GM19463 (cell line): ENCODE results near the gene DDI2.

Source experiments
- ATAC-seq: cut with Tn5 transposase; IDR thresholded peaks from one replicate; pipeline ENCODE4 v1.9.1; 2021; ENCODE audit warnings: mild to moderate bottlenecking, moderate library complexity; ENCODE audit not compliant: unreplicated experiment

DDI2 gene

DNA sequence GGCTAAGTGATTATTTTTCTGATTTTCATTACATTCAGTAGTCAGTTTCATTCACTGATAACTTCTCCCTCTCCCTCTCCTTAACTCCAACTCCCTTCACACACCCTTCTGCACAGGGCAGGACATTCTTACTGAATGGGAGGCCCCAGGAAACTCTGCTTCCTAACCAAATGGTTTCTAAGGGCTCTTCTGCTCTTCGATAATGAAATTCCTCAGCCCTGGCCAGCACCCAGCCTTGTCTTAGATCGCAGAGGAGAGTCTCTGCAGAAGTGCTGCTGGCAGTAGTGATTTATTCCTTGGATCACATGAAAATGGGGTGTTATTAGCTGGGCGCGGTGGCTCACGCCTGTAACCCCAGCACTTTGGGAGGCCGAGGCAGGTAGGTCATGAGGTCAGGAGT, 83.2 kb downstream of the DDI2 start:
- ATAC-seq: no peak

DNA sequence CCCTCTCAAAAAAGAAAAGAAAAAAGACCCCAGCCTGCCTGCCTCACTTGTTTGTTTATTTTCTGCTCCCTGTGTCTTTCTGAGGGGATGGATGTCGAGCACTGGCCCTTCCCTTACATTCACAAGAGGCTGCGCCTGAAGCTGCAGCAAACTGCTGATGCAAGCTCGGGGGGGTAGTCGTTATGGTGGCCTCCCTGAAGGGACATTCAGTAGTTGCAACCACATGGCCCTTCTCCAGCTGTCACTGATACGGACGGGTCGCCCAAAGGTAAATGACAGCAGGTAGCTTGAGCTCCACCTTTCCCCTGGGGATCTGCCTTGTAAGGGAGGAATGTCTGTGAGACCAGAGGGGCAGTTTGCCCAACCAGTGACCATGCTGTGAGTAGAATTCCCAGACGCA, 84.5 kb downstream of the DDI2 start:
- ATAC-seq: no peak

DNA sequence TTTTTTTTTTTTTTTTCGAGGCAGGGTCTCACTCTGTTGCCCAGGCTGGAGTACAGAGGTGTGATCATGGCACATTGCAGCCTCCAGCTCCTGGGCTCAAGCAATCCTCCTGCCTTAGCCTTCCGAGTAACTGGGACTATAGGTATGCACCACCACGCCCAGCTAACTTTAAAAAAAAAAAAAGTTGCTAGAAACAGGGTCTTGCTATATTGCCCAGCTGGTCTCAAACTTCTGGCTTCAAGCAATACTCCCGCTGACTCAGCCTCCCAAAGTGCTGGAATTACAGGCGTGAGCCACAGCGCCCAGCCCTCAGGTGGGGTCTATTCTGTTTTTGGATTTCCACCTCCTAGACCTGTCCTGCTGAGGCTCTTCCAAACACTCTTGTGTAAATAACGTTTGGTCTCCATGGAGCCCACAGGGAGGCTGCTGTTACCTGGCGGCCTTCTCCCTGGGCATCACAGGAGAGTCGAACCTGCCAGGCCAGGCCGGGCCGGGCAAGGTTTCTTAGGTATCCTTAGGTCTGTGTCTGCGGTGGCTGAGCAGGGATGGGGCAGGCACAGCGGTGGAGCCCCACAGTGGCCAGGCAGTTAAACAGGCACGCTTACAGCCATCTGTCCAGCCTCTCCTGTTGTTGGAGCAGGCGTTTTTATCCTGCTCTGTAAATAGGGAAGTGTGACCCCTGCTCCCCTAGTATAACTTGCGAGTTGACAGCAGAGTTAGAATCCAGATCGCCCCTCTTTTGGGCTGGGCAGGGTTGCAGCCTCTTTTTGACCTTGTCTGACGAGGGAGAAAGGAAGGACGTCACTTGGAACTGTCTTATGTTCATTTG, 85.7 kb downstream of the DDI2 start:
- ATAC-seq: no peak

DNA sequence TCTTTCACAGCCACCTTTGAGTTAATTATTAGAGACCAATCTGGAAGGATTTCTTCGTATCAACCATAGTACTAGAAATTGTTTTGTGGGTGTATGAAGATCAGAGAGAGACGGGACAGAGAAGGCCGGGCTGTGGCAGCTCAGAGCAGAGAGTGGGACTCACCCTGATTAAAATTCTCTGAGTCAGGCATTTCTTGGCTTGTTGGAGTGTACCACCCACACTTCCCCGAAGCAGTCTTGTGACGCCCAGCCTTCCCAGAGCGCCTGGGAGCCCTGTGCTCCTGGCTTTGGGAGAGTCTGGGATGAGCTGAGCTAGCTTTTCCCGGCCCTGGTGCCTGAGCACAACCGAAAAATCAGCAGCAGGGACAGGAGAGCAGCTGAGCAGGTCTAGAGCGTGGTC, 86.3 kb downstream of the DDI2 start:
- ATAC-seq: no peak

DNA sequence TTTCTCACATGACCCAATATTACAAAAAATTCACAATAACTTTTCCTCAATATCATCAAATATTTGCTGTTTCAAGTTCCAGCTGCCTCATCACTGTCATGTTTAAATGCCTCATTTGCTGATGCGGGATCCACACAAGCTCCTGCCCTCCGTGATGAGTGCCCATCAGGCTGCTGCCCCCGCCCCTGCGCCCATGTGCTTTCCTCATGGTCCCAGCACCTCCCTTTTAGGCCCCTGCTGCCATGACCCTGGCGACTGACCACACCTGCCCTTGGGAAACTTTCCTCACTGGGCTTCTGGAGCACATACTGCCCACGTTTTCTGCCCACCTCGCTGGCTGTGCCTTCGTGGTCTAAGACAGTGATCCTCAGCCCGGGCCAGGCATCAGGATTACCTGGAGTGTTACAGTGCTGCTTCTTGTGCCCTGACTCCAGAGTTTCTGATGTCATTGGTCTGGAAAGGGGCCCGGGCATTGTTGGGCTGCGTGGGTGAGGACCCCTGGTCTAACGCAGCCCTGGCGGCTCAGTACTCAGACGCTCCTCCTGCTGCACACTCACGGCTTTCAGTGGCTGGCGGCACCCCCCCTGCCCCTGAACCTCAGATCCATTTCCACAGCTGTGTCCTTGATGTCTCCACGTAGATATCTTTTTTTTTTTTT, 87.4 kb downstream of the DDI2 start:
- ATAC-seq: no peak

DNA sequence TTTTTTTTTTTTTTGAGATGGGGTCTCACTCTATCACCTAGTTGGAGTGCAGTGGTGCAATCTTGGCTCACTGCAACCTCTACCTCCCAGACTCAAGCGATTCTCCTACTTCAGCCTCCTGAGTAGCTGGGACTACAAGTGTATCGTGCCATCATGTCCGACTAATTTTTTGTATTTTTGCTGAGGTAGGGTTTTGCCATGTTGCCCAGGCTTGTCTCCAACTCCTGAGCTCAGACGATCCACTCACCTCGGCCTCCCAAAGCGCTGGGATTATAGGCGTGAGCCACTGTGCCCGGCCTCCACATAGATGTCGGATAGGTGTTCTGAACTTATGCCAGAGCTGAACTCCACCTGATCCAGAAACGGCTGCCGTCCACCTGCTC, 87.9 kb downstream of the DDI2 start:
- no peak for ATAC-seq

DNA sequence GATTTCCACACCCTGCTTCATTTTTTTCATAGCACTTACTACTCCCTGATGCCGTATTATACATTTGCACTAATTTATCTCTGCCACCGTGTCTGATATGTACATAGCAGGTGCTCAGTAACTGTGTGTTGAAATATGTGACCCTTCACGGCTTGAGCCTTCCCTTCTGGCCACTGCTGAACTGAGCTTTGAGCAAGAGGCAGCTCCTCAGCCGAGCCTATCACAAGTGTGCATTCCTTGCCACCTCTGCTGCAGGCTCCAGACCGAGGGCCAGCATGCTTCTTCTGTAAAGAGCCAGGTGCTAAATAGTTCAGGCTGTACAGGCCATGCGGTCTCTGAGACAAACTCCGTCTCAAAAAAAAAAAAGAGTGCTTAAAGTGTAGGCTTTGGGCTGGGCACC, 89.5 kb downstream of the DDI2 start:
- no peak for ATAC-seq

DNA sequence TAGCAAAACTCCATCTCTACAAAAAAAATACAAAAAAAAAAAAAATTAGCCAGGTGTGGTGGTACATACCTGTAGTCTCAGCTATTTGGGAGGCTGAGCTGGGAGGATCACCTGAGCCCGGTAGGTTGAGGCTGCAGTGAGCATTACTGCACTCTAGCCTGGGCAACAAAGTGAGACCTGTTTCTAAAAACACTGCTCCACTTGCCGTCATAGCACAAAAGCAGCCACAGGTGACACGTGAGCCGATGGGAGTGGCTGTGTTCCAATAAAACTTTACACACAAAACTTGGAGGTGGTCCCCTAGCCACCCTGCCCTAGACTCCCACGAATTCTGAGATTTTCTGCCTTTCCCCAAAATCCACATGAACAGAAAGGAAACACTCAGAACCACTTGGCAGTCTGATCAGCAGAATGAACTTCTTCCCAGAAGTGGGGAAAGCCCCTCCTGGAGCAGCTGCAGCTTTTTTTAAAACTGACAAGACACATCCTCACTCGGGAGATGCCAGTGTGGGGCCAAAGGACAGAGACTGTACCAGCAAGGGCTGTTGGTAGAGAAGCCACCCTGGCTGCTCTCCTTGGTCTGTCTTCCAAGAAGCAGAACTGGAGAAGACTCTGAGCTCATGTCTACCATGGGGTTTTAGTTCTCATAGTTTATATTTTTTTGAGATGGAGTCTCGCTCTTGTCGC, 90.1 kb downstream of the DDI2 start:
- ATAC-seq: no peak

DNA sequence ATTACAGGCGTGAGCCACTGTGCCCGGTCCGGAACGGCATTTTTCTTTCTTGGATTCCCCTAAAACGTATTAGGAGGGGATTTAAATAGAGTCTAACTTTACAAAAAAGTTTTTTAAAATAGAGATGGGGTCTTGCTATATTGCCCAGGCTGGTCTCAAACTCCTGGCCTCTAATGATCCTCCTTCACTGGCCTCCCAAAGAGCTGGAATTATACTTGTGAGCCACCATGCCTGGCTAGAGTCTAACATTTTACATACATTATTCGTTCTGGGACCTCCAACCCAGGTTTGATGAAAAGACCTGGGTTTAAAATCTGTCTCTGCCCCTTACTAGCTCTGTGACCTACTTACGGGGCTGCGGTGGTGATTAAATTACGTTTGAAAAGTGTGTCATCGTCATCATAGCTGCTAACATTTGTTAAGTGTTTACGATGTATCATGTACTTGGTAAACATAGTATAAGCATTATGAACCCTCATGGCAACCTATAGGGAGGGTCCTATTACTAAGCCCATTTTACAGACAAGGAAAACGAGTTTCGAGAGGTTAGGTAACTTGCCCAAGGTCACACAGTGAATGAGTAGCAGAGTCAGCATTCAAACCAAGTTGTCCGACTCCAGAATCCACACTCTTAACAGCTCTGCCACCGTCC, 91.4 kb downstream of the DDI2 start:
- ATAC-seq: no peak

DNA sequence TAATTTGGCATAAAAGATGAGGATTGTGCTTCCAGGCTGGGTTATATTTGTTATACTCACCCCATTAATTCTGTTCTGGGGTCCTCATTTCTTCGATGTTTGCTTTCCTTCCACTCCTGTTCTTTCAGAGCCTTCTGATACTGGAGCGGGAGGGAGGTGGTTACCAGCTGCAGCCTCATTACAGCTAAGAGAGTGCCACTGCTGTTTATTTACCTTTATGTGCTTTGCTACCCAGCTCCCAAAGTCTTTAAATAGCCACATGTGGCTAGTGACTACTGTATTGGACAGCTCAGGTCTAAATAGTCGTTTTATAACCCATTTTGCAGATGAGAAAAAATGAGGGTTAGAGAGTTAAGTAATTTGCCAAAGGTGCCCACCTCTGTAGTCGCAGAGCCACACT, 92.0 kb downstream of the DDI2 start:
- no peak for ATAC-seq

DNA sequence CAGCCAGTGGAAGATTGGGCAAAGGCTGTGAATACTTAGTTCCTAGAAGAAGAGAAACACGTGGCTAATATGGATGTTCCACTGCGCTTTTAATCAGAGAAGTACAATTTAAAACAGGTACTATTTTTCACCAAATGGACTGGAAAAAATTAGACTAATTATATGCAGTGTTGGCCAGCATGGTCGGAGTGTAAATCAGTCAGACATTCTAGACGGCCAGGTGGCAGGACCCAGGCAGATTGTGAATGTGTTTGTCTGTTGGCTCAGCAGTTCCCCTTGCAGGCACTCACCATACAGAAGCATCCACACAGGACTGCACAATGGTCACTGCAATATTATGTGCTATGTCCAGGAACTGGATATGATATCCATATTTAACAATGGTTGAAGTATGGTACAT, 94.9 kb downstream of the DDI2 start:
- no peak for ATAC-seq

DNA sequence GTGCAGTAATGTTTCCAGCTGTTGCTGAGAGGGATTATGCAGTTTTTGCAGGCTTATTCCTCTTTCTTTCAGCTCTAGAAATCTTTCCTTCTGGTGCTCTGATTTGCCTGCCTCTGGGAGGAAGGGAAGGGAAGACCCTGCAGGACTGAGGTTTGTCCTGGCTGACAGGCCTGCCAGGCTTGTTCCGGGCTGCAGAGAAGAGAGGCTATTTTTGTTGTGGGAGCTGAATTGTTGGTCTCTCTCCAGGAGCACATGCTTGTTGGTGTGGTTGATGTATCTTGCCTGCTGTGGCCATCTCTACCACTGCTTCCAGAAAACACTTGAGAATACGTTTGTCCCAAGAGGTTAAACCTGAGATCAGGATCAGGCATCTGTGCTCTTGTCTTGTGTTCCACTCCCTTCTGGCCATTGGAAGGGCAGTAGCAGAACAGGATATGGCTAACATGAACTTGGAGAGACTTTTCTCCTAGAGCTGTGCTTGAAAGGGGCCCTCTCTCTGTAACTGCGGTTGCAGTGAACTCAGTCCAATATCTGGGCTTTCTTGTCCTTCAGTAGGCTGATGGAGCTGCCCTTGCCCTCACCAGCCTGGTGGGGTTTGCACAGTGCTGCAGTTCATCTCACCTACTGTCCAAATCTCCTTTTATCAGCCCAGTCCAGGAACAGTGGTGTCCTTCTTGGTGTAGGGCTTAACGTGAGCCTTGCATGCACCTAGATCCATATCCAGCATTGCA, 97.3 kb downstream of the DDI2 start:
- ATAC-seq: no peak

DNA sequence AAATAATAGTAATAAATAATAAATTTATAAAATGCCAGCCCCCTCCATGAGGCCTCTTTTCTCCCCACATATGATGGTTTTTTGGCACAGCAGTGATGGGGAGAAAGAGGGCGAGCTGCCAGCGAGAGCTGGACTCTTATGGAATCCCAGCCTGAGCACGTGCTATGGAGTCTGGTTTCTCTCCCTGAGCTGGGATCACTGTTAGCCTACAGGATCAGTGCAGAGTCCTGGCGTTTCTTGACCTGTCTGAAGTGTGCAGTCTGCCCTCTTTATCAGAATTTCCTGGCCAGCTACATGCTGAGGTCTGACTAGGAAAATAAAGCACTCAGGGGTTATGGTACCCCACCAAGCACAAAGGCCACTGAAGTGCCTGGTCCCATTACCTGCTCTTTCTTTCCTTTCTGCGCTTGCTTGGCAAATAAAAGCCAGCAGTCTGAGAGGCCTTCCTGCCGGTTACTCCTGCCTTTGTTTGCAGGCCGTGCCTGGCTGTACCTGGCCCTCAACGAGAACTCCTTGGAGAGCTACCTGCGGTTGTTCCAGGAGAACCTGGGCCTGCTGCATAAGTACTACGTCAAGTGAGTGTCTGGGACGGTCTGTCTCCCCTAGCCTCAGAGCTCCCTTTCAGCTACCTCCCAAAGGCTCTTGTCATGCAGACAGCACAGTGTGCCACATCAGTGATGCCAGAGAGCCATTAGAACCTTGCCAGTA, 100.3 kb downstream of the DDI2 start:
- no peak for ATAC-seq

DNA sequence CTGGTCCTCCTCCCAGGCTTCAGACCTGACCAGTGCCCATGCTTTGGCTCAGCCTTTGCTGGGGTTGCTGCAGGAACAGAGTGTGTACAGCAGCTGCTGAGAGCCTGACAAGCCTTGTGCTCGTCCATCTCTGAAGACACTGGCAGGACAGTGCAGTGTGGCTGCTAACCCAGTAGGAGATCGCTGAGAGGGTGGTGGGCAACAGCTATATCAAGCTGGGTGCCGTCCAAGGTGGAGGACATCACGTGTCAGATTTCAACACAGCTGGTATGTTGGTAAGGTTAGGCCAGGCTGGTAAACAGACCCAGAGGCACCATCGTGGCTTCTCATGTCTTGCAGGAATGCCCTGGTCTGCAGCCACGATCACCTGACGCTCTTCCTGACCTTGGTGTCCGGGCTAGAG, 100.9 kb downstream of the DDI2 start:
- ATAC-seq: no peak
